ENCODE data around the gene UBE3C. TPM values are rescaled to one million over a fixed set of nuclear protein-coding genes. Genes with fewer than 3 reads are reported as not detected.

The UBE3C gene
- polyA plus RNA-seq, 1 donor: 45.6 TPM

- Histone ChIP-seq H3K36me3 (ENCODE audit: control insufficient read depth, insufficient read depth, low read length) (no peaks in the 10 kb centered on the region), H3K4me1 (ENCODE audit: control insufficient read depth, insufficient read depth, low read length) (no peaks in the 10 kb centered on the region), H3K27me3 (ENCODE audit: control insufficient read depth, insufficient read depth, low read length) (no peaks in the 10 kb centered on the region), H3K9me3 (ENCODE audit: control insufficient read depth, low read depth, low read length) (peaks cover 11% of the 10 kb centered on the region), H3K4me3 (ENCODE audit: low read length) (no peak overlapping the region), H3K27ac (ENCODE audit: low read length) (no peak overlapping the region)
- no peak for DNase-seq
- 90% methylated on average over 2 of the region's 8 CpGs for WGBS (ENCODE audit: insufficient coverage, low lambda C conversion rate)
These were observed 26.0 kb upstream of the UBE3C start for GRCh38 chr7:157112706-157113105.

DNA sequence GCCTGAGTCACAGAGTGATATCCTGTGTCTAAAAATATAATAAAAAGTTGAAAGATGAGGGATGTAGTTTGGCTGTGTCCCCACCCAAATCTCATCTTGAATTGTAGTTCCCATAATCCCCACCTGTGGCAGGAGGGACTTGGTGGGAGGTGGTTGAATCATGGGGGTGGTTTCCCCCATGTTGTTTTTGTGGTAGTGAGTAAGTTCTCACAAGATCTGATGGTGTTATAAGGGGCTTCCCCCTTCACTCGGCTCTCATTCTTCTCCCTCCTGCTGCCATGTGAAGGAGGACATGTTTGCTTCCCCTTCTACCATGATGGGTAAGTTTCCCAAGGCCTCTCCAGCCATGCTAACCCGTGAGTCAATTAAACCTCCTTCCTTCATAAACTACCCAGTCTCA, 25.1 kb upstream of the UBE3C start:
- H3K27ac ChIP-seq (ENCODE audit: low read length): no peak overlapping the region
- no peak overlapping the region for H3K4me3 ChIP-seq (ENCODE audit: low read length)
- H3K27me3 ChIP-seq (ENCODE audit: control insufficient read depth, insufficient read depth, low read length): no peaks in the 10 kb centered on the region
- no peak for DNase-seq
- peaks cover 9% of the 10 kb centered on the region for H3K9me3 ChIP-seq (ENCODE audit: control insufficient read depth, low read depth, low read length)
- no peaks in the 10 kb centered on the region for H3K4me1 ChIP-seq (ENCODE audit: control insufficient read depth, insufficient read depth, low read length)
- no CpG with 5 or more reads among the region's 2 CpGs for WGBS (ENCODE audit: insufficient coverage, low lambda C conversion rate)
- H3K36me3 ChIP-seq (ENCODE audit: control insufficient read depth, insufficient read depth, low read length): no peaks in the 10 kb centered on the region

DNA sequence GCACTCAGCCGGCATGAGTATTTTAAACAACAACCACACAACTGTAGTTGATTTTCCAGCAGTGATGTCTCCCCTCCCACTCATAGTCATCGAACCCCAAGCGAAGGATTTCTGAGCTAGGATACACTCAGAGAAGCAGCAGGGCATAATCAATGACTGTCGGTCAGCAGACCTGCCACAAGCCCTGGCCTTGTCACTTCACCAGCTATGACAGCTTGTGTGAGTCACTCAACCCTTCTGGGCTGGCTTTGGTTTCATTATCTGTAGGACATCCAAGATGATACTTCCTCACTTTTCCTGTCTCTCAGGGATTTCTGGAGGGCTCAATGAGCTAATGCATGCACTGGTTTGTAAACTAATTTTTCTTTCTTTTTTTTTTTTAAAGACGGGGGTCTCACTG, 22.0 kb upstream of the UBE3C start:
- Histone ChIP-seq H3K4me1 (ENCODE audit: control insufficient read depth, insufficient read depth, low read length) (no peaks in the 10 kb centered on the region), H3K36me3 (ENCODE audit: control insufficient read depth, insufficient read depth, low read length) (no peaks in the 10 kb centered on the region), H3K9me3 (ENCODE audit: control insufficient read depth, low read depth, low read length) (peaks cover 7% of the 10 kb centered on the region), H3K27me3 (ENCODE audit: control insufficient read depth, insufficient read depth, low read length) (no peaks in the 10 kb centered on the region), H3K4me3 (ENCODE audit: low read length) (no peak overlapping the region), H3K27ac (ENCODE audit: low read length) (no peak overlapping the region)
- no peak for DNase-seq
- WGBS (ENCODE audit: insufficient coverage, low lambda C conversion rate): no CpG with 5 or more reads among the region's 5 CpGs

DNA sequence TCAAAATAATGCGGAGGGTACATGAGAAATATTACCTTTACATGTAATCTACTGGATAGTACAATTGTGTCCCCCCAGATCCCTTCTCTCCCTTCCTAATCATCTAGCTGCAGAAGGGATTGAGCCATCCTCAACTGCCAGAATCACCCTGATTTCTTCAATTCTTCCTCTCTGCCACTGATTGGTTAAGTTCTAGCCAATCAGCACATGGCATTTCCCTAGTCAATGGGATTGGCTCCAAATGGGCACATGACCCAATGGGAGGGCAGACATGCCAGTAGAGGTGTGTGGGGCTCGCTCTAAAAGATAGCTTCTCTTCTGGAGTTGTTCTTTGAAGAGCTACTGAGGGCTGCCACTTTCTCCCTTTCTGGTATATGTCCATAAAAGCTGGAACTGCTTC, 20.9 kb upstream of the UBE3C start:
- Histone ChIP-seq H3K27me3 (ENCODE audit: control insufficient read depth, insufficient read depth, low read length) (no peaks in the 10 kb centered on the region), H3K36me3 (ENCODE audit: control insufficient read depth, insufficient read depth, low read length) (no peaks in the 10 kb centered on the region), H3K4me3 (ENCODE audit: low read length) (no peak overlapping the region), H3K9me3 (ENCODE audit: control insufficient read depth, low read depth, low read length) (peaks cover 3% of the 10 kb centered on the region), H3K27ac (ENCODE audit: low read length) (no peak overlapping the region), H3K4me1 (ENCODE audit: control insufficient read depth, insufficient read depth, low read length) (no peaks in the 10 kb centered on the region)
- DNase-seq: no peak
- WGBS (ENCODE audit: insufficient coverage, low lambda C conversion rate): no CpG with 5 or more reads among the region's 2 CpGs

- H3K9me3 ChIP-seq (ENCODE audit: control insufficient read depth, low read depth, low read length): peaks cover 3% of the 10 kb centered on the region
- no peaks in the 10 kb centered on the region for H3K4me1 ChIP-seq (ENCODE audit: control insufficient read depth, insufficient read depth, low read length)
- no peak for DNase-seq
- H3K36me3 ChIP-seq (ENCODE audit: control insufficient read depth, insufficient read depth, low read length): no peaks in the 10 kb centered on the region
- 100% methylated on average over 1 of the region's 14 CpGs for WGBS (ENCODE audit: insufficient coverage, low lambda C conversion rate)
- H3K27me3 ChIP-seq (ENCODE audit: control insufficient read depth, insufficient read depth, low read length): no peaks in the 10 kb centered on the region
- H3K27ac ChIP-seq (ENCODE audit: low read length): no peak overlapping the region
- no peak overlapping the region for H3K4me3 ChIP-seq (ENCODE audit: low read length)
These were observed 18.5 kb upstream of the UBE3C start for GRCh38 chr7:157120181-157120580.

DNA sequence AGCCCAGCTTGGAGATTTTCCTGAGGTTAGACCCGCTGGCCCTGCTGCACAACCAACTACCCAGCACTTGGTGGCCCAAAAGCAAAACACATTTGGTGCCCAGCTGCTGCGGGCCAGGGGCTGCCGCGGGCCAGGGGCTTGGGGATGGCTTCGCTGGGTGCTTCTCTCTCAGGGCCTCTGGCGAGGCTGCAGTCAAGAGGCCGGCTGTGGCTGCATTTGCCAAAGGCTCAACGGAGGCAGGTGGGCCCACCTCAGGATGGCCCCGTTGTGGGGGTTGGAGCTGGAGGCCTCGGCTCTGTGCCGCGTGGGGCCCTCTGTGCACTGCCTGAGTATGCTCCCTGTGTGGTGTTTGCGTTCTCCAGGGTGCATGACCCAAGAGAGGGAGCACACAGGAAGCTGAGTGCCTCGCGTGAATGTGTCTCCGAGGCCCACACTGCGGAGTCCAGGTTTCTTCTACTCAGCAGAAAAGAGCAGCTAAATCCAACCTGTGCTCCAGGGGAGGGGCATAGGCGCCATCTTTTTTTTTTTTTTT, 17.5 kb upstream of the UBE3C start:
- Histone ChIP-seq H3K27me3 (ENCODE audit: control insufficient read depth, insufficient read depth, low read length) (no peaks in the 10 kb centered on the region), H3K27ac (ENCODE audit: low read length) (no peak overlapping the region), H3K36me3 (ENCODE audit: control insufficient read depth, insufficient read depth, low read length) (no peaks in the 10 kb centered on the region), H3K4me1 (ENCODE audit: control insufficient read depth, insufficient read depth, low read length) (no peaks in the 10 kb centered on the region), H3K4me3 (ENCODE audit: low read length) (no peak overlapping the region), H3K9me3 (ENCODE audit: control insufficient read depth, low read depth, low read length) (peaks cover 3% of the 10 kb centered on the region)
- WGBS (ENCODE audit: insufficient coverage, low lambda C conversion rate): 100% methylated on average over 1 of the region's 18 CpGs
- no peak for DNase-seq

- no peak for DNase-seq
- no CpG with 5 or more reads among the region's 12 CpGs for WGBS (ENCODE audit: insufficient coverage, low lambda C conversion rate)
These were observed 15.8 kb upstream of the UBE3C start for GRCh38 chr7:157122800-157123495.

DNA sequence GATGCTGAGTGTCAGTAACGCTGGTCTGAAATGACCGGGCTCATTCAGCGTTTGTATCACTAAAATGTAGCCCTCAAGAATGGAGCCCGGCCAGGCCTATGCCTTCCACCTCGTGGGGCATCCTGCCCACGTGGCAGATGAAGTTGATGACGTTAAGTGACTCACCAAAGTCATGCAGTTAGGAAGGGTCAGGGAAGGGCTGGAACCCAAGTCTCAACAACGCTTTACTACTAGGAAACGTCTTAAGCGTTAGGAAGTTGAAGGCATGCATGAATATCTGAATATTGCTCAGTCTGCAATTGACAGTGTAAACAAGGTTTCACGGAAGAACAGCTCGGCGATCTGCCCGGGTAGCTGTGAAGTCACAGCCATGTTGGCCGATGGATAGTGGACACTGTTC, 14.0 kb upstream of the UBE3C start:
- Histone ChIP-seq H3K4me3 (ENCODE audit: low read length) (no peak overlapping the region), H3K4me1 (ENCODE audit: control insufficient read depth, insufficient read depth, low read length) (no peaks in the 10 kb centered on the region), H3K27me3 (ENCODE audit: control insufficient read depth, insufficient read depth, low read length) (no peaks in the 10 kb centered on the region), H3K36me3 (ENCODE audit: control insufficient read depth, insufficient read depth, low read length) (no peaks in the 10 kb centered on the region), H3K27ac (ENCODE audit: low read length) (no peak overlapping the region), H3K9me3 (ENCODE audit: control insufficient read depth, low read depth, low read length) (peaks cover 3% of the 10 kb centered on the region)
- WGBS (ENCODE audit: insufficient coverage, low lambda C conversion rate): 100% methylated on average over 4 of the region's 15 CpGs
- no peak for DNase-seq

More at GRCh38 chr7:157122800-157123495, 15.8 kb upstream of the UBE3C start:
- H3K4me3 ChIP-seq (ENCODE audit: low read length): no peak overlapping the region
- H3K9me3 ChIP-seq (ENCODE audit: control insufficient read depth, low read depth, low read length): peaks cover 3% of the 10 kb centered on the region
- H3K36me3 ChIP-seq (ENCODE audit: control insufficient read depth, insufficient read depth, low read length): no peaks in the 10 kb centered on the region
- H3K27ac ChIP-seq (ENCODE audit: low read length): no peak overlapping the region
- no peaks in the 10 kb centered on the region for H3K4me1 ChIP-seq (ENCODE audit: control insufficient read depth, insufficient read depth, low read length)
- no peaks in the 10 kb centered on the region for H3K27me3 ChIP-seq (ENCODE audit: control insufficient read depth, insufficient read depth, low read length)

DNA sequence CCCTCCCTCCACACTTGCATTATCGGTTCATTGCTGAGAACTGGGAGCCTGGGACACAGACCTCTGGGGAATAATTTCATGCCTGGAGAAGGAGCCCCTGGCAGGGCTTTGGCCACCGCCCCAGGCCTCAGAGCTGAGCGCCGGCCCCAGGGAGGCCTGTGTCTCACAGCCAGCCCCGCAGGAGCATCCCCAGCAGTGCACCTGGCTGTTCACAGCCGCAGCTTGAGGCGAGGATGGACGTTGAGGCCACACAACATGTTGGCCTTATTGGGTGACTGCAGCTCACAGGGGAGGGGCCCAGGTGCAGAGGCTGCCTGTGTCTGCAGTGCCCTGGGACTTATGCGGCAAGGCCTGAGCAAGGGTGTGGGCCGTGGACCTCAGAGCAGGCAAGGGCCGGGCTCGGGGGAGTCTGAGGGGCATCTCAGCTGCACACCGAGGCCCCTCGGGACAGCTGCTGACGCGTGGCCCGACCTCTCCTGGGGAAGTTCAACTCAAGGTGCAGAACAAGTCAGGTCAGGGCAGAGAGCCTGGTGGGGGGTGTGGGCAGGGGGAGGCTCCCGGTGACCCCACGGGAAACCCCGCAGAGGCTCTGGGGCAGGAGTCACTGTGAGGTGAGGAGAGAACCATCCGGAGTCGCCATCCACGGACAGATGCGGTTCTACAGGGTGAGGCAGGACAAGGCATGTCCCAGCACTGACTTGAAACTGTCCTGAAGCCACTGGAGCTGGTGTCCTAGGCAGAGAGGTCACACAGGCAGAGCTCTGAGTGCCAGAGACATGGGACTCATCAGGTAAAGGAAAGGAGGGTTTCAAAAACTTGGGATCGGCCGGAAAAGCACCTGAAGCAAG, 13.1 kb upstream of the UBE3C start:
- Histone ChIP-seq H3K27ac (ENCODE audit: low read length) (no peak overlapping the region), H3K9me3 (ENCODE audit: control insufficient read depth, low read depth, low read length) (peaks cover 3% of the 10 kb centered on the region), H3K4me1 (ENCODE audit: control insufficient read depth, insufficient read depth, low read length) (no peaks in the 10 kb centered on the region), H3K27me3 (ENCODE audit: control insufficient read depth, insufficient read depth, low read length) (no peaks in the 10 kb centered on the region), H3K36me3 (ENCODE audit: control insufficient read depth, insufficient read depth, low read length) (no peaks in the 10 kb centered on the region), H3K4me3 (ENCODE audit: low read length) (no peak overlapping the region)
- WGBS (ENCODE audit: insufficient coverage, low lambda C conversion rate): 90% methylated on average over 2 of the region's 26 CpGs
- no peak for DNase-seq

DNA sequence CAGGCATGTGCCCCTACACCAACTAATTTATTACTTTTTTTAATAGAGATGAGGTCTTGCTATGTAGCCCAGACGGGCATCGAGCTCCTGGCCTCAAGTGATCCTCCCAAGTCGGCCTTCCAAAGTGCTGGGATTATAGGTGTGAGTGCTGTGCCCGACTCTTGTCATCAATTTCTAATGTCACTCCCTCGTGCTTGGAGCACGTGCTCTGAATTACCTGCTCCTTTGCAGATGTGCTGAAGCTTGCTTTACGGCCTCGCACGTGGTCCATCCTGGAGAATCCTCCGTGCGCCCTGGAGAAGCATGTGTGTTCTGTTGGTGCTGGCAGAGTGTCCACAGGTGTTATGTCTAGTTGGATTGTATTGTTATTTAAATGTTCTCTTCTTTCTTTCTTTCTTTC, 11.8 kb upstream of the UBE3C start:
- WGBS (ENCODE audit: insufficient coverage, low lambda C conversion rate): no CpG with 5 or more reads among the region's 11 CpGs
- no peaks in the 10 kb centered on the region for H3K9me3 ChIP-seq (ENCODE audit: control insufficient read depth, low read depth, low read length)
- no peak for DNase-seq

More for the DNA sequence above, 11.8 kb upstream of the UBE3C start:
- H3K27ac ChIP-seq (ENCODE audit: low read length): no peak overlapping the region
- peaks cover 3% of the 10 kb centered on the region for H3K27me3 ChIP-seq (ENCODE audit: control insufficient read depth, insufficient read depth, low read length)
- no peak overlapping the region for H3K4me3 ChIP-seq (ENCODE audit: low read length)
- no peaks in the 10 kb centered on the region for H3K4me1 ChIP-seq (ENCODE audit: control insufficient read depth, insufficient read depth, low read length)
- H3K36me3 ChIP-seq (ENCODE audit: control insufficient read depth, insufficient read depth, low read length): no peaks in the 10 kb centered on the region

Data from large intestine (tissue), 3 donors.